Neuronal stem cell (in vitro differentiated cells): ENCODE results near the gene TMEM129.

ENCODE experiments used
- DNase-seq: peaks from one replicate; pipeline ENCODE4 v3.0.0-alpha.2; 2013; ENCODE audit warnings: low spot score
- H2AFZ ChIP-seq: one replicate; pipeline ENCODE4 v1.6.1; 2013; ENCODE audit warnings: mild to moderate bottlenecking, low read length, inconsistent platforms
- H2AK5ac ChIP-seq: 2 replicates; pipeline ENCODE4 v1.6.1; 2013; ENCODE audit warnings: low read depth, mild to moderate bottlenecking, inconsistent platforms, low read length, moderate library complexity, mixed read lengths
- H2BK120ac ChIP-seq: 2 replicates; pipeline ENCODE4 v1.6.1; 2013; ENCODE audit warnings: low read depth, mild to moderate bottlenecking, inconsistent platforms, low read length, moderate library complexity, mixed read lengths
- H2BK12ac ChIP-seq: one replicate; pipeline ENCODE4 v1.6.1; 2013; ENCODE audit warnings: low read length, inconsistent platforms
- H2BK15ac ChIP-seq: 2 replicates; pipeline ENCODE4 v1.6.1; 2013; ENCODE audit warnings: mild to moderate bottlenecking, low read length, inconsistent platforms, mixed read lengths
- H2BK5ac ChIP-seq: one replicate; pipeline ENCODE4 v1.6.1; 2013; ENCODE audit warnings: inconsistent platforms, mild to moderate bottlenecking, low read length, moderate library complexity
- H3K14ac ChIP-seq: one replicate; pipeline ENCODE4 v1.6.1; 2013; ENCODE audit warnings: low read length, inconsistent platforms
- H3K18ac ChIP-seq: 2 replicates; pipeline ENCODE4 v1.6.1; 2013; ENCODE audit warnings: low read length, inconsistent platforms
- H3K23ac ChIP-seq: 2 replicates; pipeline ENCODE4 v1.6.1; 2013; ENCODE audit warnings: low read depth, mild to moderate bottlenecking, mixed read lengths, low read length, inconsistent platforms; ENCODE audit not compliant: poor library complexity
- H3K27ac ChIP-seq: replicated peaks from 3 replicates; pipeline ENCODE4 v1.5.1; 2013; ENCODE audit warnings: low read length, inconsistent platforms
- H3K27me3 ChIP-seq, 3 experiments: 2 replicates each; pipeline ENCODE4 v1.6.1; 2013; ENCODE audit warnings: low read length in 3 of 3, mild to moderate bottlenecking in 2 of 3, inconsistent platforms in 1 of 3, low read depth in 1 of 3, mixed read lengths in 1 of 3, moderate library complexity in 1 of 3; ENCODE audit not compliant: control insufficient read depth in 3 of 3, insufficient read depth in 3 of 3
- H3K36me3 ChIP-seq, 2 donors: replicated peaks in 1 of 2; 2 replicates each; pipeline ENCODE4 v1.6.1; 2013; ENCODE audit warnings: low read length in 2 of 2; ENCODE audit not compliant: control insufficient read depth in 2 of 2, insufficient read depth in 2 of 2
- H3K4ac ChIP-seq: 2 replicates; pipeline ENCODE4 v1.6.1; 2013; ENCODE audit warnings: inconsistent platforms, mild to moderate bottlenecking, low read length, moderate library complexity
- H3K4me1 ChIP-seq, 2 donors: 1 replicate in 1 of 2; 2 replicates in 1 of 2; pipeline ENCODE4 v1.6.1; 2013; ENCODE audit warnings: low read length in 2 of 2, low read depth in 1 of 2; ENCODE audit not compliant: control insufficient read depth in 2 of 2, insufficient read depth in 1 of 2
- H3K4me2 ChIP-seq: one replicate; pipeline ENCODE4 v1.6.1; 2013; ENCODE audit warnings: mild to moderate bottlenecking, low read length, inconsistent platforms; ENCODE audit not compliant: insufficient read depth, poor library complexity, severe bottlenecking
- H3K4me3 ChIP-seq, 2 donors: 2 replicates each; pipeline ENCODE4 v1.5.1; 2013; ENCODE audit warnings: low read length in 2 of 2, mild to moderate bottlenecking in 2 of 2, inconsistent platforms in 1 of 2, moderate library complexity in 1 of 2
- H3K79me1 ChIP-seq: one replicate; pipeline ENCODE4 v1.6.1; 2013; ENCODE audit warnings: low read depth, mild to moderate bottlenecking, inconsistent platforms, low read length, moderate library complexity
- H3K9ac ChIP-seq: one replicate; pipeline ENCODE4 v1.6.1; 2013; ENCODE audit warnings: mild to moderate bottlenecking, low read depth, low read length, inconsistent platforms; ENCODE audit not compliant: poor library complexity
- H3K9me3 ChIP-seq, 2 donors: replicated peaks in 1 of 2; 2 replicates each; pipeline versions ENCODE3 to v1.6.1; 2013; ENCODE audit warnings: low read length in 2 of 2, mild to moderate bottlenecking in 2 of 2, inconsistent platforms in 1 of 2, low read depth in 1 of 2, mixed read lengths in 1 of 2, moderate library complexity in 1 of 2; ENCODE audit not compliant: control insufficient read depth in 2 of 2, insufficient read depth in 1 of 2
- H4K8ac ChIP-seq: one replicate; pipeline ENCODE4 v1.6.1; 2013; ENCODE audit warnings: low read depth, mild to moderate bottlenecking, inconsistent platforms, low read length, moderate library complexity
- H4K91ac ChIP-seq: one replicate; pipeline ENCODE4 v1.6.1; 2013; ENCODE audit warnings: low read length, low read depth, mild to moderate bottlenecking, inconsistent platforms; ENCODE audit not compliant: poor library complexity
- WGBS, 2 donors: extraction: QIAGEN DNeasy Blood & Tissue Kit; methylation state at CpG; one replicate each; pipeline ENCODE4 v1.1.7; 2013; ENCODE audit warnings: missing lambda C conversion rate in 2 of 2, mixed read lengths in 1 of 2; ENCODE audit not compliant: insufficient read length in 2 of 2, insufficient replicate concordance in 1 of 2; ENCODE audit errors: extremely low coverage in 2 of 2; 5-methylcytosine and 5-hydroxymethylcytosine counted together

TMEM129 gene

GRCh38 chr4:1768367-1769034, 47.4 kb upstream of the TMEM129 start:
- H3K23ac ChIP-seq = peak overlapping the region; percentile 65
- H3K9ac ChIP-seq = peak overlapping the region; percentile 44
- no CpG with 5 or more reads among the region's 23 CpGs for WGBS, 2 donors
- no peak overlapping the region for H2BK15ac ChIP-seq
- no peak overlapping the region for H4K8ac ChIP-seq
- H3K4me1 ChIP-seq = peaks cover 49 to 66% of the 10 kb centered on the region in 2 donors
- H4K91ac ChIP-seq = no peak overlapping the region
- no peaks in the 10 kb centered on the region for H3K36me3 ChIP-seq
- peak overlapping the region; percentile 41 for H2BK12ac ChIP-seq
- no peaks in the 10 kb centered on the region for H3K79me1 ChIP-seq
- H3K4me3 ChIP-seq = peak overlapping the region in 1 of 2 donors; percentile 47
- peak overlapping the region; percentile 28 for H2AFZ ChIP-seq
- H3K18ac ChIP-seq = peak overlapping the region; percentile 96
- peak overlapping the region; percentile 24 for H2BK5ac ChIP-seq
- H3K27me3 ChIP-seq = peaks cover 0 to 48% (median 46%) of the 10 kb centered on the region in 3 experiments
- peak overlapping the region; percentile 66 for H3K4ac ChIP-seq
- no peaks in the 10 kb centered on the region for H3K9me3 ChIP-seq
- H3K27ac ChIP-seq = no peak overlapping the region
- peak overlapping the region; percentile 66 for H3K4me2 ChIP-seq
- DNase-seq = no peak
- H2AK5ac ChIP-seq = peak overlapping the region; percentile 94
- H3K14ac ChIP-seq = peak overlapping the region; percentile 56
- H2BK120ac ChIP-seq = peak overlapping the region; percentile 41

- H4K8ac ChIP-seq = no peak overlapping the region
- no peaks in the 10 kb centered on the region for H3K79me1 ChIP-seq
- H2BK5ac ChIP-seq = peak overlapping the region; percentile 24
- peaks cover 46 to 64% of the 10 kb centered on the region in 2 donors for H3K4me1 ChIP-seq
- H3K4ac ChIP-seq = no peak overlapping the region
- H2BK120ac ChIP-seq = peak overlapping the region; percentile 41
- no peak overlapping the region for H3K27ac ChIP-seq
- no peak overlapping the region for H4K91ac ChIP-seq
- peak overlapping the region; percentile 56 for H3K14ac ChIP-seq
- H3K36me3 ChIP-seq = no peaks in the 10 kb centered on the region
- peak overlapping the region; percentile 66 for H3K4me2 ChIP-seq
- H3K9me3 ChIP-seq = no peaks in the 10 kb centered on the region
- H2AK5ac ChIP-seq = peak overlapping the region; percentile 94
- H3K23ac ChIP-seq = peak overlapping the region; percentile 55
- peak overlapping the region; percentile 49 for H2AFZ ChIP-seq
- H3K9ac ChIP-seq = peak overlapping the region; percentile 44
- H3K27me3 ChIP-seq = peaks cover 0 to 50% (median 46%) of the 10 kb centered on the region in 3 experiments
- no CpG with 5 or more reads among the region's 32 CpGs for WGBS, 2 donors
- H2BK12ac ChIP-seq = peak overlapping the region; percentile 41
- H3K18ac ChIP-seq = peak overlapping the region; percentile 96
- no peak overlapping the region for H2BK15ac ChIP-seq
- no peak for DNase-seq
- peak overlapping the region in 1 of 2 donors; percentile 47 for H3K4me3 ChIP-seq
These were observed 46.7 kb upstream of the TMEM129 start for GRCh38 chr4:1767770-1768366.

GRCh38 chr4:1767061-1767769, 46.1 kb upstream of the TMEM129 start:
- no peak overlapping the region for H2BK15ac ChIP-seq

More at GRCh38 chr4:1767061-1767769, 46.1 kb upstream of the TMEM129 start:
- Histone ChIP-seq H3K27me3 (peaks cover 0 to 54% (median 49%) of the 10 kb centered on the region in 3 experiments), H3K79me1 (peaks cover 2% of the 10 kb centered on the region), H3K36me3 (no peaks in the 10 kb centered on the region), H2BK120ac (peak overlapping the region; percentile 41), H3K4ac (no peak overlapping the region), H3K14ac (no peak overlapping the region), H3K4me2 (peak overlapping the region; percentile 66), H3K23ac (no peak overlapping the region), H2AFZ (peak overlapping the region; percentile 79), H2BK5ac (peak overlapping the region; percentile 2), H3K9ac (no peak overlapping the region), H3K27ac (no peak overlapping the region), H3K4me1 (peaks cover 44 to 64% of the 10 kb centered on the region in 2 donors), H3K18ac (peak overlapping the region; percentile 92), H3K4me3 (peak overlapping the region in 1 of 2 donors; percentile 47), H2AK5ac (no peak overlapping the region), H2BK12ac (no peak overlapping the region), H3K9me3 (no peaks in the 10 kb centered on the region), H4K91ac (no peak overlapping the region), H4K8ac (no peak overlapping the region)
- no CpG with 5 or more reads among the region's 84 CpGs for WGBS, 2 donors
- peak; percentile 83 for DNase-seq
